Measurements from ENCODE around the gene C2orf76.

The C2orf76 gene

DNA sequence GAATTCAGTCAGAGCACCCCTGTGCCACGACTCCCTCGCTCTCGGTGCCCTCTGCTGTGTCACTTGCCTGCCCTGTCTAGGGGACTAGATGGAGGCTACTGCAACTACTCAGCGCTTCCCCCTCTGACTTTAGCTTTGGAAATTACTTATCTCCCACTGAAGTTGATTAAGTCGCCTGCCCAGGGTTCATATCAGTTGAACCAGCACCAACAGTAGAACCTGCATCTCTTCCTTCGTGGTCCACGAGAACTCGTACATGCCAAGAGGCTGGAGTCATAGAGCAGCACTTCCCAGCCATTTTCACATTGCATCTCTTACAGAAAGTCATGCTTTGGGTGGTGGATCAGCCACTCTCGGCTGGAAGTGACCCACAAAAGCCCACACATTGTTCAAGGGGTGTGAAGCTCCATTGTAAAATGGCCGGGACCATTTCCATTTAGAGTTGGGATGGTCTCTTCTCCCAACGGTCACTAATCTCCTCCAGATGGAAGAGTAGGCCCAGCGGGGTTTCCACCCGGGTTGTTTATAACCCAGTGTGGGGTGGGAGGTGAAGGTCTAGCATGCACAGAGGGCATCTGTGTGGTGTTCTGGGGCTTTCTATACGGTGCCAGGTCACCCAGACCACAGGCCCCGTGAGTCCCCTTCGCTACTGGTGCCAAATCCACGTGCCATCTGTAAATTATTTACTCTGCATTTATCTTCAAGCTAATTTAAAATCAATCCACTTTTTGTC, 105.0 kb downstream of the C2orf76 start:
- DNase-seq = no peak

- no peak for DNase-seq
These were observed 105.8 kb downstream of the C2orf76 start for GRCh38 chr2:119260646-119261492.

DNA sequence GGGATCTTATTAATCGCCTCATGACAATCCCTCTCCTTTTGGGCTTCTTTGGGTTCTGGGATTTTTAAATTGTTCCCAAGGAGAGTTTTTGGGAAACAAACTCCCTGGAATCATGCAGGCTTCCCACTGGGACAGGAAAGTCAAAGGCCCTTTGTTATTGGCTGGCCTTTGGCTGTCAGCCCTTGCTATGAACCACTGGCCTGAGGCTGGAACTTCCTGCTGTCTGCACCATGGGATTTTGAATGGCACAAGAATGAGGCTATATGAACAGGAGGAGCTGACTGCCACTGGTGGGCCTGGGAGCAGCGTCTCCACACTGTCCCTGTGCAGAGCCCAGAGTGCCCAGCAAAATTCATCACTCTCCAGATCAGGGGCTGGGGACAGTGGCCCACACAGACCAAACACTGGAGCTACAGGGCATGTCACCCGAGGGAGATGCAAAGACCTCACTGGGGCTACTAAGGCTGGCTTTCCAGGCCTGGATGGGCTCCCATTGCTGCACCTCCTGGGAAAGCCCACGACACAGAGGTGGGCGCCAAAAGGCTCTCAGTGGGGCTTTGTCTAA, 107.3 kb downstream of the C2orf76 start:
- no peak for DNase-seq

GRCh38 chr2:119257198-119257597, 109.4 kb downstream of the C2orf76 start:
- DNase-seq = no peak

DNA sequence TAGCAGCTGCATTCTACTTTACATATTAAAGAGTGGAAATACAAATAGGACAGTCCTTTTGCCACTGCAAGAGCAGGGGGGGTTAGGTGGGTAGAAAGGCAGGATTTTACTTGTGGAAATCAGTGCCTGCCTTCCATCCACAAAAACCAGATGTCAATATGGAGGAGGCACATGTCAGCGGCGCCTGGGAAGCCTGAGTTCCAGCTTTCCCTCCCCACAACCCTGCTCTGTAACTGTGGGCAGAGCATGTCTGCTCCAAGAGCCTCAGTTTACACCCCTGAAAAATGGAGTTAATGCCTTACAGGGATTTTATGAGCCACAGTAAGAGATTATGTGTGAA, 110.1 kb downstream of the C2orf76 start:
- no peak for DNase-seq

- no peak for DNase-seq
These were observed 110.7 kb downstream of the C2orf76 start for GRCh38 chr2:119255760-119256581.

DNA sequence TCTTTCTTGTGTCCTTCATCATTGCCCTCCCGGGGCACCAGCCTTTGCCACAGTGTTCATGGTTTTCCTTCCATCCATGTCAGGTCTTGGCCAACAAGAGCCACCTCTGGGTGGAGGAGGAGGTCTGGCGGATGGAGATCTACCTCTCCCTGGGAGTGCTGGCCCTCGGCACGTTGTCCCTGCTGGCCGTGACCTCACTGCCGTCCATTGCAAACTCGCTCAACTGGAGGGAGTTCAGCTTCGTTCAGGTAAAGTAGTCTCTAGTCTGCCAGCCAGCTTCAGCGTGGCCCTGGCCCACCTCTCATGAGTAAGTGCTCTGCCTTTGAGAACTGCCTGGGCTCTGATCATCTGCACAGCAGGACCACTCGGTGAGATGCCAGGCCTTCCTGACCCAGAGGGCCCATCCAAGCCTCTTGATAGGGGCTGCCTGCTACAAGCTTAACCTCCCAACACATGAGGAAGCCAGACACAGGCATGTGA, 112.0 kb downstream of the C2orf76 start:
- DNase-seq = no peak

DNA sequence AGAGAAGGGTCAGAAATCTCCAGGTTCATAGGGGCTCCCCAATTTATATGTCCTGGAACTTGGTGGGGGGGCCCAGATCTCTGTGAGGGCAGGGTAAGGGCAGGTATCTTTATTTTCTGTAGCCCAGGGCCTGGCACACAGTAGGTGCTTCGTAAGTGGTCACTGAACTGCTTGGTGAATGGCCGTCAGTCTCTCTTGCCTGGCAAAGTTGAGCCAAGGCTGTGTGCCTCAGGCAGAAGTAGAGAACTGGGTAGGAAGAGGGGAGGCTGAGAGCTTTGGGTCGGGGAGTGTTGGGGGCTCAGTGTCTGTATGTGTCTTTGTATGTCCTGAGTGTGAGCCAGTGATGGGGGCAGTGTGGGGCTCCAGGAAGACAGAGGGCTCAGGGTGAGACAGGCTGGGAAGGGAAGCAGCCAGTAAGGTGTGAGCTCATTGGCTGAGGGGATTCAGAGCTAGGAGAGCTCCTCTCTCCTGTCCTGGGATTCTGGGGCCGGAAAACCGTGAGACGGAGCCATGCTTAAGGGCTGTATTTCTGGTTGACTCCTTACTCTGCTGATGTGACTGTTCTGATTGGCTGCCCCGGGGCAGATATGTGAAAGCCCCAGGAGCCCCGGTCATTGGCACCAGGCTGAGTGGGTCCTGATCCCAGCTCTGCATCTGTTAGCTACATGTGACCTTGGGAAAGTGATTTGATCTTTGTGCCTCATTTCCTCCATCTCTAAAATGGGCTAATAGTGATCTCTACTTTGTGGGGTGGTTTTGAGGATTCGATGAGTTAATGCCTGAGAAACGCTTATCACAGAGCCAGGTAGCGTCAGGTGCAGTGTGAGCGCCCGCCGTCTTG, 112.7 kb downstream of the C2orf76 start:
- DNase-seq = no peak

GRCh38 chr2:119253114-119253702, 113.4 kb downstream of the C2orf76 start:
- no peak for DNase-seq
